Neuronal stem cell (in vitro differentiated cells): ENCODE results near the gene ABHD15.
A peak's percentile ranks its signal among the peaks of the same experiment; 100 is the strongest.

Experiments used
- DNase-seq: peaks from one replicate; pipeline ENCODE4 v3.0.0-alpha.2; 2013; ENCODE audit warnings: low spot score
- H2AFZ ChIP-seq: one replicate; pipeline ENCODE4 v1.6.1; 2013; ENCODE audit warnings: mild to moderate bottlenecking, low read length, inconsistent platforms
- H2AK5ac ChIP-seq: 2 replicates; pipeline ENCODE4 v1.6.1; 2013; ENCODE audit warnings: low read depth, mild to moderate bottlenecking, inconsistent platforms, low read length, moderate library complexity, mixed read lengths
- H2BK120ac ChIP-seq: 2 replicates; pipeline ENCODE4 v1.6.1; 2013; ENCODE audit warnings: low read depth, mild to moderate bottlenecking, inconsistent platforms, low read length, moderate library complexity, mixed read lengths
- H2BK12ac ChIP-seq: one replicate; pipeline ENCODE4 v1.6.1; 2013; ENCODE audit warnings: low read length, inconsistent platforms
- H2BK15ac ChIP-seq: 2 replicates; pipeline ENCODE4 v1.6.1; 2013; ENCODE audit warnings: mild to moderate bottlenecking, low read length, inconsistent platforms, mixed read lengths
- H2BK5ac ChIP-seq: one replicate; pipeline ENCODE4 v1.6.1; 2013; ENCODE audit warnings: inconsistent platforms, mild to moderate bottlenecking, low read length, moderate library complexity
- H3K14ac ChIP-seq: one replicate; pipeline ENCODE4 v1.6.1; 2013; ENCODE audit warnings: low read length, inconsistent platforms
- H3K18ac ChIP-seq: 2 replicates; pipeline ENCODE4 v1.6.1; 2013; ENCODE audit warnings: low read length, inconsistent platforms
- H3K23ac ChIP-seq: 2 replicates; pipeline ENCODE4 v1.6.1; 2013; ENCODE audit warnings: low read depth, mild to moderate bottlenecking, mixed read lengths, low read length, inconsistent platforms; ENCODE audit not compliant: poor library complexity
- H3K27ac ChIP-seq: replicated peaks from 3 replicates; pipeline ENCODE4 v1.5.1; 2013; ENCODE audit warnings: low read length, inconsistent platforms
- H3K27me3 ChIP-seq, 3 experiments: 2 replicates each; pipeline ENCODE4 v1.6.1; 2013; ENCODE audit warnings: low read length in 3 of 3, mild to moderate bottlenecking in 2 of 3, inconsistent platforms in 1 of 3, low read depth in 1 of 3, mixed read lengths in 1 of 3, moderate library complexity in 1 of 3; ENCODE audit not compliant: control insufficient read depth in 3 of 3, insufficient read depth in 3 of 3
- H3K36me3 ChIP-seq, 2 donors: replicated peaks in 1 of 2; 2 replicates each; pipeline ENCODE4 v1.6.1; 2013; ENCODE audit warnings: low read length in 2 of 2; ENCODE audit not compliant: control insufficient read depth in 2 of 2, insufficient read depth in 2 of 2
- H3K4ac ChIP-seq: 2 replicates; pipeline ENCODE4 v1.6.1; 2013; ENCODE audit warnings: inconsistent platforms, mild to moderate bottlenecking, low read length, moderate library complexity
- H3K4me1 ChIP-seq, 2 donors: 1 replicate in 1 of 2; 2 replicates in 1 of 2; pipeline ENCODE4 v1.6.1; 2013; ENCODE audit warnings: low read length in 2 of 2, low read depth in 1 of 2; ENCODE audit not compliant: control insufficient read depth in 2 of 2, insufficient read depth in 1 of 2
- H3K4me2 ChIP-seq: one replicate; pipeline ENCODE4 v1.6.1; 2013; ENCODE audit warnings: mild to moderate bottlenecking, low read length, inconsistent platforms; ENCODE audit not compliant: insufficient read depth, poor library complexity, severe bottlenecking
- H3K4me3 ChIP-seq, 2 donors: 2 replicates each; pipeline ENCODE4 v1.5.1; 2013; ENCODE audit warnings: low read length in 2 of 2, mild to moderate bottlenecking in 2 of 2, inconsistent platforms in 1 of 2, moderate library complexity in 1 of 2
- H3K79me1 ChIP-seq: one replicate; pipeline ENCODE4 v1.6.1; 2013; ENCODE audit warnings: low read depth, mild to moderate bottlenecking, inconsistent platforms, low read length, moderate library complexity
- H3K9ac ChIP-seq: one replicate; pipeline ENCODE4 v1.6.1; 2013; ENCODE audit warnings: mild to moderate bottlenecking, low read depth, low read length, inconsistent platforms; ENCODE audit not compliant: poor library complexity
- H3K9me3 ChIP-seq, 2 donors: replicated peaks in 1 of 2; 2 replicates each; pipeline versions ENCODE3 to v1.6.1; 2013; ENCODE audit warnings: low read length in 2 of 2, mild to moderate bottlenecking in 2 of 2, inconsistent platforms in 1 of 2, low read depth in 1 of 2, mixed read lengths in 1 of 2, moderate library complexity in 1 of 2; ENCODE audit not compliant: control insufficient read depth in 2 of 2, insufficient read depth in 1 of 2
- H4K8ac ChIP-seq: one replicate; pipeline ENCODE4 v1.6.1; 2013; ENCODE audit warnings: low read depth, mild to moderate bottlenecking, inconsistent platforms, low read length, moderate library complexity
- H4K91ac ChIP-seq: one replicate; pipeline ENCODE4 v1.6.1; 2013; ENCODE audit warnings: low read length, low read depth, mild to moderate bottlenecking, inconsistent platforms; ENCODE audit not compliant: poor library complexity
- WGBS, 2 donors: extraction: QIAGEN DNeasy Blood & Tissue Kit; methylation state at CpG; one replicate each; pipeline ENCODE4 v1.1.7; 2013; ENCODE audit warnings: missing lambda C conversion rate in 2 of 2, mixed read lengths in 1 of 2; ENCODE audit not compliant: insufficient read length in 2 of 2, insufficient replicate concordance in 1 of 2; ENCODE audit errors: extremely low coverage in 2 of 2; 5-methylcytosine and 5-hydroxymethylcytosine counted together

Gene ABHD15

DNA sequence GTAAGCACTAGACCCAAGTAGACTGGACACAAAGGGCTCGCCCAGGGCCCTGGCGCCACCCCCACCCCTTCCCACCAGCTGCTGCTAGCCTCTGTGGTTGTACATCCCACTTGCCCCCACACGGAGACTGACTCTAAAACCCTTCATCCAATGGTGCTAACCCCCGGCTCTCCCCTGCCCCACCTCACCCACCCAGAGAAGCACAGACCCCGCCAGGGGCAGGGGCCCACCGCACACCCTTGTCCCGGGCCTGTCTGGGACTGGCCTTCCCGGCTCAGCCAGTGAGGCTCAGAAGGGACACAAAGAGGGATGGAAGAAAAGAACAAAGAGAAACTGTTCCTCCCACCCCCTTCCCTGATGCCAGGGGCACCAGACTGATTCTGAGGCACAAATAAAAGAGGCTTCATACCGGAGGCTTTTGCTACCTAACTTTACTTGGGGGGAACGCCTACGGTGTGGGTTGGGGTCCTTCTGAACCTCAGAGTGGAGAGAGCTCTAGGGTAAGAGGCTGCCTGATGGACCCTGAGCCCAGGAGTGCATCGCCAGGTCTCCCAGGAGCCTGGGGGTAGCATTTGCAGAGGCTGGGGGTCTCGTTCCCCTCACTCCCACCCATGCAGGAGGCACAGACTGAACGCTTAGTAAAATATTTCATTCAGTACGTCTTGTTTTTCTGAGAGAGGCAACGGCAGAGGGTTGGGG is 47.7 kb upstream of the ABHD15 start:
- Histone ChIP-seq H2AFZ (no peak overlapping the region), H3K79me1 (no peaks in the 10 kb centered on the region), H2BK15ac (peak overlapping the region; percentile 81), H3K14ac (no peak overlapping the region), H3K27ac (no peak overlapping the region), H2AK5ac (peak overlapping the region; percentile 54), H3K4me3 (no peak overlapping the region), H3K27me3 (peaks cover 8 to 36% (median 16%) of the 10 kb centered on the region in 3 experiments), H3K18ac (peak overlapping the region; percentile 88), H3K9ac (no peak overlapping the region), H4K91ac (no peak overlapping the region), H2BK12ac (peak overlapping the region; percentile 82), H3K4me2 (peak overlapping the region; percentile 29), H2BK5ac (peak overlapping the region; percentile 14), H3K9me3 (peaks cover 3 to 12% of the 10 kb centered on the region in 2 donors), H3K36me3 (peaks cover 5 to 35% of the 10 kb centered on the region in 2 donors), H3K4ac (no peak overlapping the region), H3K4me1 (peaks cover 0 to 29% of the 10 kb centered on the region in 2 donors), H3K23ac (no peak overlapping the region), H4K8ac (no peak overlapping the region), H2BK120ac (no peak overlapping the region)
- no CpG with 5 or more reads among the region's 16 CpGs for WGBS, 2 donors
- no peak for DNase-seq

GRCh38 chr17:29613856-29614255 is 47.0 kb upstream of the ABHD15 start:
- H3K4ac ChIP-seq, result no peak overlapping the region
- peaks cover 0 to 29% of the 10 kb centered on the region in 2 donors for H3K4me1 ChIP-seq
- H2BK120ac ChIP-seq, result peak overlapping the region; percentile 24
- no peak overlapping the region for H4K8ac ChIP-seq
- H4K91ac ChIP-seq, result no peak overlapping the region
- H2BK15ac ChIP-seq, result peak overlapping the region; percentile 81
- no peak overlapping the region for H3K4me3 ChIP-seq
- no peak overlapping the region for H3K23ac ChIP-seq
- peak overlapping the region; percentile 93 for H3K18ac ChIP-seq
- H2BK12ac ChIP-seq, result peak overlapping the region; percentile 97
- peaks cover 1% of the 10 kb centered on the region for H3K79me1 ChIP-seq
- no peak overlapping the region for H3K27ac ChIP-seq
- H3K9ac ChIP-seq, result peak overlapping the region; percentile 83
- peak overlapping the region; percentile 47 for H3K14ac ChIP-seq
- H2BK5ac ChIP-seq, result peak overlapping the region; percentile 14
- H3K9me3 ChIP-seq, result peaks cover 3 to 12% of the 10 kb centered on the region in 2 donors
- H3K4me2 ChIP-seq, result peak overlapping the region; percentile 43
- WGBS, 2 donors, result no CpG with 5 or more reads among the region's 13 CpGs
- no peak overlapping the region for H2AFZ ChIP-seq
- no peak for DNase-seq
- H2AK5ac ChIP-seq, result peak overlapping the region; percentile 54
- peaks cover 6 to 42% of the 10 kb centered on the region in 2 donors for H3K36me3 ChIP-seq
- H3K27me3 ChIP-seq, result peaks cover 8 to 33% (median 16%) of the 10 kb centered on the region in 3 experiments

- peak; percentile 90 for DNase-seq
- no peak overlapping the region for H4K8ac ChIP-seq
These were observed 46.6 kb upstream of the ABHD15 start for GRCh38 chr17:29613352-29613837.

More at GRCh38 chr17:29613352-29613837, 46.6 kb upstream of the ABHD15 start:
- H3K36me3 ChIP-seq, result peaks cover 6 to 46% of the 10 kb centered on the region in 2 donors
- peak overlapping the region; percentile 81 for H2BK15ac ChIP-seq
- peak overlapping the region; percentile 83 for H3K9ac ChIP-seq
- H3K4ac ChIP-seq, result no peak overlapping the region
- peaks cover 3 to 11% of the 10 kb centered on the region in 2 donors for H3K9me3 ChIP-seq
- peak overlapping the region; percentile 43 for H3K4me2 ChIP-seq
- peaks cover 8 to 28% (median 16%) of the 10 kb centered on the region in 3 experiments for H3K27me3 ChIP-seq
- no peak overlapping the region for H3K4me3 ChIP-seq
- peaks cover 0 to 29% of the 10 kb centered on the region in 2 donors for H3K4me1 ChIP-seq
- H2AK5ac ChIP-seq, result peak overlapping the region; percentile 92
- peak overlapping the region; percentile 97 for H2BK12ac ChIP-seq
- H4K91ac ChIP-seq, result no peak overlapping the region
- H2AFZ ChIP-seq, result no peak overlapping the region
- peak overlapping the region; percentile 59 for H3K23ac ChIP-seq
- H3K14ac ChIP-seq, result no peak overlapping the region
- peaks cover 4% of the 10 kb centered on the region for H3K79me1 ChIP-seq
- no peak overlapping the region for H3K27ac ChIP-seq
- peak overlapping the region; percentile 93 for H3K18ac ChIP-seq
- H2BK120ac ChIP-seq, result peak overlapping the region; percentile 24
- H2BK5ac ChIP-seq, result peak overlapping the region; percentile 14
- no CpG with 5 or more reads among the region's 50 CpGs for WGBS, 2 donors
